HL-60 (cell line): Measurements from ENCODE around the gene MEMO1.

Source experiments
- CTCF ChIP-seq: IDR thresholded peaks from one replicate; pipeline ENCODE4 v1.5.1; 2011; ENCODE audit warnings: low read length, control low read depth, inconsistent platforms; ENCODE audit not compliant: insufficient read depth
- GABPA ChIP-seq: IDR thresholded peaks from 2 replicates; pipeline ENCODE4 v1.6.1; 2012; ENCODE audit warnings: low read depth
- POLR2AphosphoS5 ChIP-seq: IDR thresholded peaks from 2 replicates; pipeline ENCODE4 v1.6.1; 2012; ENCODE audit warnings: low read depth
- SPI1 ChIP-seq: IDR thresholded peaks from 2 replicates; pipeline ENCODE4 v1.6.1; 2012; ENCODE audit warnings: low read depth, mild to moderate bottlenecking, borderline replicate concordance

GRCh38 chr2:31822587-31822986 is 188.2 kb downstream of the MEMO1 start:
- TF ChIP-seq CTCF: no peak
- TF ChIP-seq SPI1: no peak
- no peak for TF ChIP-seq POLR2AphosphoS5
- no peak for TF ChIP-seq GABPA
